Upper lobe of left lung (tissue), 4 donors: ENCODE results near the gene GOT2.

Source experiments
- EP300 ChIP-seq, 4 donors: sonication (generic); formaldehyde crosslinking; IDR thresholded peaks; one replicate each; pipeline ENCODE4 v1.5.1; 2017; ENCODE audit warnings: antibody characterized with exemption in 4 of 4, control low read depth in 2 of 4
- POLR2A ChIP-seq, 4 donors: fragments of 450-650 bp; IDR thresholded peaks; one replicate each; pipeline ENCODE4 v1.5.1; 2016 to 2017; ENCODE audit warnings: antibody characterized with exemption in 4 of 4, mild to moderate bottlenecking in 2 of 4
- POLR2AphosphoS5 ChIP-seq, 2 donors: sonication (generic); formaldehyde crosslinking; IDR thresholded peaks; one replicate each; pipeline ENCODE4 v1.5.1; 2017; ENCODE audit warnings: antibody characterized with exemption in 2 of 2
- TF ChIP-seq, protein P1 (sequence below), 6 experiments: fragments of 450-650 bp in 4 of 6; fragments of 200-600 bp in 2 of 6; sonication (generic) in 2 of 6; IDR thresholded peaks; one replicate each; pipeline ENCODE4 v1.5.1; 2016 to 2019; ENCODE audit warnings: antibody characterized with exemption in 6 of 6

GRCh38 chr16:58678269-58678668 is 55.8 kb downstream of the GOT2 start:
- TF ChIP-seq, protein P1, sequence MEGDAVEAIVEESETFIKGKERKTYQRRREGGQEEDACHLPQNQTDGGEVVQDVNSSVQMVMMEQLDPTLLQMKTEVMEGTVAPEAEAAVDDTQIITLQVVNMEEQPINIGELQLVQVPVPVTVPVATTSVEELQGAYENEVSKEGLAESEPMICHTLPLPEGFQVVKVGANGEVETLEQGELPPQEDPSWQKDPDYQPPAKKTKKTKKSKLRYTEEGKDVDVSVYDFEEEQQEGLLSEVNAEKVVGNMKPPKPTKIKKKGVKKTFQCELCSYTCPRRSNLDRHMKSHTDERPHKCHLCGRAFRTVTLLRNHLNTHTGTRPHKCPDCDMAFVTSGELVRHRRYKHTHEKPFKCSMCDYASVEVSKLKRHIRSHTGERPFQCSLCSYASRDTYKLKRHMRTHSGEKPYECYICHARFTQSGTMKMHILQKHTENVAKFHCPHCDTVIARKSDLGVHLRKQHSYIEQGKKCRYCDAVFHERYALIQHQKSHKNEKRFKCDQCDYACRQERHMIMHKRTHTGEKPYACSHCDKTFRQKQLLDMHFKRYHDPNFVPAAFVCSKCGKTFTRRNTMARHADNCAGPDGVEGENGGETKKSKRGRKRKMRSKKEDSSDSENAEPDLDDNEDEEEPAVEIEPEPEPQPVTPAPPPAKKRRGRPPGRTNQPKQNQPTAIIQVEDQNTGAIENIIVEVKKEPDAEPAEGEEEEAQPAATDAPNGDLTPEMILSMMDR (IDR thresholded peaks at IDR 0.05) = no peak
- no peak for TF ChIP-seq POLR2A (IDR thresholded peaks at IDR 0.05)
- no peak for TF ChIP-seq EP300 (IDR thresholded peaks at IDR 0.05)
- TF ChIP-seq POLR2AphosphoS5 (IDR thresholded peaks at IDR 0.05) = no peak
